Measurements from ENCODE around the gene MAP3K7CL.

MAP3K7CL gene

GRCh38 chr21:29130270-29130969, at the start of gene MAP3K7CL:
TSS of gene MAP3K7CL (plus strand) at chr21:29130644. CDS start at chr21:29133345, 2,701 bp downstream.
- DNase-seq (ENCODE audit: low spot score): peak; percentile 100

GRCh38 chr21:29082046-29082815, 48.2 kb upstream of the MAP3K7CL start:
- DNase-seq (ENCODE audit: low spot score): no peak

GRCh38 chr21:29083306-29083705, 47.1 kb upstream of the MAP3K7CL start:
- no peak for DNase-seq (ENCODE audit: low spot score)

- DNase-seq (ENCODE audit: low spot score): no peak
These were observed 46.1 kb upstream of the MAP3K7CL start for GRCh38 chr21:29084372-29084771.

- DNase-seq (ENCODE audit: low spot score): no peak
These were observed 45.2 kb upstream of the MAP3K7CL start for GRCh38 chr21:29085106-29085752.

- peak; percentile 77 for DNase-seq (ENCODE audit: low spot score)
These were observed 39.4 kb upstream of the MAP3K7CL start for GRCh38 chr21:29091033-29091432.

- DNase-seq (ENCODE audit: low spot score): peak; percentile 33
These were observed 38.1 kb upstream of the MAP3K7CL start for GRCh38 chr21:29092102-29092959.

- DNase-seq (ENCODE audit: low spot score): no peak
These were observed 34.0 kb upstream of the MAP3K7CL start for GRCh38 chr21:29096218-29097015.

GRCh38 chr21:29098156-29098555, 32.3 kb upstream of the MAP3K7CL start:
- DNase-seq (ENCODE audit: low spot score): no peak

- DNase-seq (ENCODE audit: low spot score): no peak
These were observed 27.6 kb upstream of the MAP3K7CL start for GRCh38 chr21:29102791-29103257.

GRCh38 chr21:29104239-29104708, 26.2 kb upstream of the MAP3K7CL start:
- DNase-seq (ENCODE audit: low spot score): peak; percentile 49

GRCh38 chr21:29105218-29105617, 25.2 kb upstream of the MAP3K7CL start:
- peak; percentile 97 for DNase-seq (ENCODE audit: low spot score)

GRCh38 chr21:29114765-29115500, 15.5 kb upstream of the MAP3K7CL start:
- DNase-seq (ENCODE audit: low spot score): peak; percentile 78

- DNase-seq (ENCODE audit: low spot score): no peak
These were observed 14.5 kb upstream of the MAP3K7CL start for GRCh38 chr21:29115899-29116298.

- no peak for DNase-seq (ENCODE audit: low spot score)
These were observed 13.0 kb upstream of the MAP3K7CL start for GRCh38 chr21:29117372-29117955.

GRCh38 chr21:29121759-29122158, 8.7 kb upstream of the MAP3K7CL start:
- DNase-seq (ENCODE audit: low spot score): no peak

- DNase-seq (ENCODE audit: low spot score): no peak
These were observed 5.8 kb upstream of the MAP3K7CL start for GRCh38 chr21:29124645-29125044.

- DNase-seq (ENCODE audit: low spot score): peak; percentile 22
These were observed 5.3 kb upstream of the MAP3K7CL start for GRCh38 chr21:29125191-29125590.

- DNase-seq (ENCODE audit: low spot score): no peak
These were observed 4.5 kb upstream of the MAP3K7CL start for GRCh38 chr21:29125979-29126378.

- no peak for DNase-seq (ENCODE audit: low spot score)
These were observed 2.8 kb downstream of the MAP3K7CL start for GRCh38 chr21:29133241-29133640.

All from kidney tubule cell (primary cell).